Activated T-helper 2 cell treated with anti-CD3 and anti-CD28 coated beads, Interferon-gamma antibody, Interleukin-2, Interleukin-4, amounts not matched to agents 10 μg/mL and 5 μg/mL and 100 μg/mL, durations not matched to agents 14 hours and 24 hours and 36 hours (primary cell): ENCODE results near the gene AHRR. TPM values are rescaled to one million over a fixed set of nuclear protein-coding genes. Genes with fewer than 3 reads are reported as not detected.

Experiments used
- DNase-seq: peaks from one replicate; pipeline ENCODE4 v3.0.0; 2021; ENCODE audit warnings: low spot score
- H3K27ac Mint-ChIP-seq: one replicate; pipeline ENCODE4 v1.8.0; 2021; ENCODE audit warnings: mixed read lengths
- H3K27me3 Mint-ChIP-seq: one replicate; pipeline ENCODE4 v1.8.0; 2021; ENCODE audit warnings: low read depth, mixed read lengths
- H3K36me3 Mint-ChIP-seq: one replicate; pipeline ENCODE4 v1.8.0; 2021; ENCODE audit warnings: low read depth, mixed read lengths
- H3K4me1 Mint-ChIP-seq: one replicate; pipeline ENCODE4 v1.8.0; 2021; ENCODE audit warnings: low read depth, mixed read lengths
- H3K4me3 Mint-ChIP-seq: one replicate; pipeline ENCODE4 v1.8.0; 2021; ENCODE audit warnings: low read depth, mild to moderate bottlenecking, moderate library complexity, mixed read lengths
- H3K9me3 Mint-ChIP-seq: one replicate; pipeline ENCODE4 v1.8.0; 2021; ENCODE audit warnings: mixed read lengths
- intact Hi-C: fragments of 100-400 bp; cut with micrococcal nuclease; formaldehyde crosslinking; loops from one replicate; pipeline ENCODE4 v1.15.1; 2023
- total RNA-seq: library from RNA; stranded (reverse); gene quantifications from 2 replicates; pipeline ENCODE4 v1.2.3, GENCODE V29; 2022

The AHRR gene
- total RNA-seq, 1 donor from 2014 or later: 34.9 TPM

DNA sequence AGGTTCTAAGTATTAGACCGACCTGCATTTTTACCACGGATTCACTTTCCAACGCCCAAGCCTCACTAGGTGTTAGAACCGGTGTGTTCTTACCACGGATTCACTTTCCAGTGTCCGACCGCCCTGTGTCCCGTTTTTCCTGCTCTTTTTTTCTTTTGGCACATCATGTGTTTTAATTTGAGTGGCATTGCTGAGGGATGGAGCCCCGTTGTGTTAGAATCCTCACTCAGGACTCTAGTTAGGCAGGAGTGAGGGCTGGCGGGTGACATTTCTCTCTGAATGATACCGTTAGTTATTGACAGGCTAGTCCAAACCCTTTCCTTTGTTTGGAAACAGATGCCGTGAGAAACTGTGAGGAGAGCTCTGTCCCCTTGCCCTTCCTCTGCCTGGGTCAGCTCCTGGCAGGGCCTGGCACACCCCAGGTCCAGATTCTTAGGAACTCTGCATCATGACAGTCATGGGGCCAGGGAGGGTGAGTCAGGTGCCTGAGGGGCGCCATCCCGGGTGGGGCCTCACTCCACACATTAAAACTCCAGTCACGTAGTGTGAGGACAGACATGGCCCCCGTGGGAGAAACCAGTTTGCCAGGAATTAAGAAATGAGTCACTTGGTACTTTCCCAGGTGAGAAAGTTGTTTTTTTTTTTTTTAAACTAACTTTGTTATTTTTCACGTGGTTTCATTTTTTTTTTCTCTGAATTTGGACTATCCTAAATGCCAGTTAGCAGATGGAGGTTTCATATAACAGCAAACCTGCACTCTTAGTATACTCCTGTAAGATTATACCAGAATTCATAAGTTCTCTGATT, 137.2 kb downstream of the AHRR start:
- DNase-seq: no peak
- Mint-ChIP-seq H3K4me3 (peak overlapping the region; percentile 59), H3K27ac (peak overlapping the region; percentile 98), H3K36me3 (peaks cover 90% of the 10 kb centered on the region), H3K27me3 (no peaks in the 10 kb centered on the region), H3K9me3 (no peaks in the 10 kb centered on the region), H3K4me1 (peaks cover 46% of the 10 kb centered on the region)
- intact Hi-C loops: loop anchor here (1.0 to 5.0 kb wide), 2 partner anchors 81 to 153 kb away; no protein-coding TSS in a partner anchor

DNA sequence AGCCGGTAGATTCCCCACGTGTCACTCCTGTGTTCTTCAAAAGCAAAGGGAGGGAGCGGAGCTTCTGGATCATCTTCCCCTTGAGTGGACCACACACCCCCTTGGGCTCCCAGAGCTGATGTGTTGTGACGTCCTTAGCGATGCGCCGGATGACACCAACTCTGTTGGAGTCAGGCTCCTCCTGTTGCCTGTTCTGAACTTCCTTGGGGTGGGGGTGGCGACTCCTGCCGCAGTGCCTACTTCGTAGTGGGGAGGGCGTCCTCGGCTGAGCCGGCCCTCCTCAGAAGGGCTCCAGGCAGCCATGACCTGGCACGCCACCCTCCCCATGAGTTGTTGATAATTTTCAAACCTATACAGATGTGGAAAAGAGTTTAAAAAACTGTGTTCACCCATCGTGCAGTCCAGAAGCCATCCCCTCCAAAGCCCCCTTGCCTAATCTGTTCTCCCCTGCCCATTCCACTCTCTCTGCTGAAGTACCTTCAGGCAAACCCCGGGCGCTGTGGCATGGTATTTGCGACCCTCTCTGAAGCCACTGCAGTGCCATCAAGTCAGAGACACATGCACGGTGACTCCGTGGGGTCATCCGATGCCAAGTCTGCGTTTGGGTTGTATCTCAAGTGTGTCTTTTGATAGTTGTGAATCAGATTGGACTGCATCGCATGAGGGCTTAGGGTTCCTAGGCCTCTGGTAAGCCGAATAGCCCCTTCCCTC, 138.2 kb downstream of the AHRR start:
- intact Hi-C loops: loop anchor here (5.0 kb wide), 1 partner anchor 82 kb away; no protein-coding TSS in a partner anchor
- H3K27ac Mint-ChIP-seq: peak overlapping the region; percentile 98
- H3K4me1 Mint-ChIP-seq: peaks cover 48% of the 10 kb centered on the region
- DNase-seq: no peak
- peak overlapping the region; percentile 59 for H3K4me3 Mint-ChIP-seq
- no peaks in the 10 kb centered on the region for H3K9me3 Mint-ChIP-seq
- no peaks in the 10 kb centered on the region for H3K27me3 Mint-ChIP-seq
- peaks cover 90% of the 10 kb centered on the region for H3K36me3 Mint-ChIP-seq

DNA sequence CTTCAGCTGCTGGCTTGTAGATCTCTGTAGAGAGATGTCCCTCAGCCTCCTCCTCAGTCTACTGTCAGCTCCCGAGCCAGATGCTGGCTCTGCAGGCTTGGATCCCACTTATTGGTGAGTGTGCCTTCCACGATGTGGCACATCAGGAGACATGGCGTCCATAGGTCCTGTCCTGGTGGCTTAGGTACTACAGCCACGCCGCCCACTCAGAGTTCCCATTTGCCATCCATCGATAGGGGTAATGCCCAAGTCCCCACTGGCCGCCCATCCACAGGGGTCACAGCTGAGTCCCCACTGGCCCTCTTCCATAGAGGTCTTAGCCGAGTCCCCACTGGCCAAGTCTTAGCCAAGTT, 138.7 kb downstream of the AHRR start:
- H3K4me3 Mint-ChIP-seq: no peak overlapping the region
- no peaks in the 10 kb centered on the region for H3K27me3 Mint-ChIP-seq
- H3K4me1 Mint-ChIP-seq: peaks cover 48% of the 10 kb centered on the region
- DNase-seq: no peak
- no peaks in the 10 kb centered on the region for H3K9me3 Mint-ChIP-seq
- H3K36me3 Mint-ChIP-seq: peaks cover 85% of the 10 kb centered on the region
- intact Hi-C loops: no loop called here
- peak overlapping the region; percentile 98 for H3K27ac Mint-ChIP-seq

DNA sequence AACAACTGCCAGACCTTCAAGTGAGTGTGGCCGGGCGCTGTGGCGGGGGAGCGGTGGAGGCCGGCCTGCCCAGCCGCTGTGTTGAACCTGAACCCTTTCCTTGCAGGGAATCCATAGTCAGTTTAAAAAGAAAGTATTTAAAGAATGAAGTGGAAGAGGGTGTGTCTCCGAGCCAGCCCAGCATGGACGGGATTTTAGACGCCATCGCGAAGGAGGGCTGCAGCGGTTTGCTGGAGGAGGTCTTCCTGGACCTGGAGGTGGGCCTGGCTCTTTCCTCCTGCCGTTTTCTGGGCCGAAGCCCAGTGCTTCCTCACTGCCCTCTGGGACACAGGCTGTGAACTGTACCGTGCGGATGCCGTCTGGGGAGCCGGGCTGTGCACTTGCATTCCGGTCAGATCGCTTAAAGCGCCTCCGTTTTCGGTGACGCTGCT, 140.6 kb downstream of the AHRR start:
- Mint-ChIP-seq H3K9me3 (no peaks in the 10 kb centered on the region), H3K27me3 (no peaks in the 10 kb centered on the region), H3K4me3 (no peak overlapping the region), H3K4me1 (peaks cover 47% of the 10 kb centered on the region), H3K36me3 (peaks cover 86% of the 10 kb centered on the region), H3K27ac (no peak overlapping the region)
- intact Hi-C loops: no loop called here
- no peak for DNase-seq

DNA sequence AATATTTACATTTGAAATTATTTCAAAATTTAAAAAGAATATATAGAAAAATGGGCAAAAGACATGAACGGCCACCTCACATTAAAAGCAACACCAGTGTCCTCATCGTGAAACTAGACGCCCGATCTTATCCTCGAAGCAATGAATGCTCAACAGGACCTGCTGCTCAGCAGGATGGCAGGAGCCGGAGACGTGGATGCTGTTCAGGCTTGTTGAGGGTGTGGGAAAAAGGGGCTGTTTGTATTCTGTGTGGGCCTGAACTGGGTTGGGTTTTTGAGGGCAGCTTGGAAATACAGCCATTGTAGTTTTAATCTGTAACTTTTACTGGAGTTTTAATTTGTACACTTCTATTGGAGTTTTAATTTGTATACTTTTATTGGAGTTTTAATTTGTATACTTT, 141.8 kb downstream of the AHRR start:
- Mint-ChIP-seq H3K9me3 (no peaks in the 10 kb centered on the region), H3K27ac (peak overlapping the region; percentile 55), H3K27me3 (no peaks in the 10 kb centered on the region), H3K4me1 (peaks cover 43% of the 10 kb centered on the region), H3K36me3 (peaks cover 75% of the 10 kb centered on the region), H3K4me3 (no peak overlapping the region)
- intact Hi-C loops: no loop called here
- DNase-seq: no peak

DNA sequence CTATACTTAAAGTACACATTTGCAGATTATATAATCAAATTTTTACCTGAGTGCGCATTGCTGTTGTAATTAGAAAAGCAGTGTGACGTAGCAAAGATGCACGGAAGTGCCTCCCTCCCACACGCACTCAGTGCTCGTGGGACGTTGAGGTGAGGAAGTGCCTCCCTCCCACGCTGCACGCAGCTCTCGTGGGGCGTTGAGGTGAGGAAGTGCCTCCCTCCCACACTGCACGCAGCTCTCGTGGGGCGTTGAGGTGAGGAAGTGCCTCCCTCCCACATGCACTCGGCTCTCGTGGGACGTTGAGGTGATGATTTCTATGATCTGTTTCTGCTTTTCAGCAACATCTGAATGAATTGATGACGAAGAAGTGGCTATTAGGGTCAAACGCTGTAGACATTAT, 142.4 kb downstream of the AHRR start:
- Mint-ChIP-seq H3K9me3 (no peaks in the 10 kb centered on the region), H3K27ac (peak overlapping the region; percentile 69), H3K36me3 (peaks cover 68% of the 10 kb centered on the region), H3K4me3 (peak overlapping the region; percentile 2), H3K27me3 (no peaks in the 10 kb centered on the region), H3K4me1 (peaks cover 36% of the 10 kb centered on the region)
- intact Hi-C loops: no loop called here
- peak; percentile 40 for DNase-seq

DNA sequence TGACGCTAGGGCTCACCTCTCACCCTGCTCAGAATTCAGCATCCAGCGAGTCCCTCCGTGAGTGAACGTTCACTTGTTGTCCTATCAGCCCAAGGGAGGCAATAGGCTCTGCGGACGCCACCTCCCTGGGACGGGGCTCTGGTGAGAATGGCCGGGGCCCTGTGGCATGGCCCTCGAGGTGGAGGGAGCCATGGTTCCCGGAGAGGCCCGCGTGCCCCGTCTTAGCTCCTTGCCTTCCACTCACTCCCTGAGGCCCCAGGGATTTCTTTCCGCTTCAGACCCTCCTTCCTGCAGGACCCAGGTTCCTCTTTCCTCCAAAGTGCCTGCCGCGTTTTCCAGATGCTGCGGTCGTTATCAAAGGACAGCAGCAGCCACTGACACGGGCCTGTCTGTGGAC, 142.9 kb downstream of the AHRR start:
- H3K4me1 Mint-ChIP-seq: peaks cover 34% of the 10 kb centered on the region
- no peak for DNase-seq
- peaks cover 68% of the 10 kb centered on the region for H3K36me3 Mint-ChIP-seq
- no peaks in the 10 kb centered on the region for H3K27me3 Mint-ChIP-seq
- H3K4me3 Mint-ChIP-seq: peak overlapping the region; percentile 2
- intact Hi-C loops: no loop called here
- H3K9me3 Mint-ChIP-seq: no peaks in the 10 kb centered on the region
- peak overlapping the region; percentile 69 for H3K27ac Mint-ChIP-seq

DNA sequence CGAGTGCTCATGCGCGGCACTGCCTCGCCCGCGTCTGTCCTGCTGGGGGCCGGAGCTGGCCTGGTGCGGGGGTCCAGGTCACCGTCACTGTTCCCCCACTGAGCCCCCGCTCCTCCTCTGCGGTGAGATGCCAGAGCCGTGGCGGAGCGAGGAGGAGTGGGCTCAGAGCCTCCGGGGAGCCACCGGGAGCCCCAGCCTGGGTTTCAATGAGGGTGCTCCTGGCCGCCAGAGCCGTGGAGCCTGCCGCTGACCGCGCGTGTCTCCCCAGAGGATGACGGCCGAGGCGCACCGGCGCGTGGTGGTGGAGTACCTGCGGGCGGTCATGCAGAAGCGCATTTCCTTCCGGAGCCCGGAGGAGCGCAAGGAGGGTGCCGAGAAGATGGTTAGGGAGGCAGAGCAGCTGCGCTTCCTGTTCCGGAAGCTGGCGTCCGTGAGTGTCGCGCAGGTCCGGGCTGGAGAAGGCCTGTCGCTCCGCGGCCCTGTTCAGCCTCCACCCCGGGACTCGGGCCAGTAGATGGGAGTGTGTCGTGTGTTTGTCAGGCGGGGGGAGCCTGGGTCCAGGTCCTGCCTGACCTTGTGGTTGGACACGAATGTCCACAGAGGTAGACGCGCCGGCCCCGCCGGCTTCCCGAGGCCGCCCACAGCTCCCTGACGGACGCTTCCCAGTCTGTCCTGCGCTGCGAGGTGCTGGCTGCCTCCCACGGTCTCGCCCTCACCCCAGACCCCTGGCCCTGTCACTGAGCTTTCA, 143.5 kb downstream of the AHRR start:
- no peaks in the 10 kb centered on the region for H3K27me3 Mint-ChIP-seq
- peaks cover 68% of the 10 kb centered on the region for H3K36me3 Mint-ChIP-seq
- no peak overlapping the region for H3K4me3 Mint-ChIP-seq
- H3K4me1 Mint-ChIP-seq: peaks cover 29% of the 10 kb centered on the region
- no peaks in the 10 kb centered on the region for H3K9me3 Mint-ChIP-seq
- DNase-seq: no peak
- no peak overlapping the region for H3K27ac Mint-ChIP-seq
- intact Hi-C loops: no loop called here

DNA sequence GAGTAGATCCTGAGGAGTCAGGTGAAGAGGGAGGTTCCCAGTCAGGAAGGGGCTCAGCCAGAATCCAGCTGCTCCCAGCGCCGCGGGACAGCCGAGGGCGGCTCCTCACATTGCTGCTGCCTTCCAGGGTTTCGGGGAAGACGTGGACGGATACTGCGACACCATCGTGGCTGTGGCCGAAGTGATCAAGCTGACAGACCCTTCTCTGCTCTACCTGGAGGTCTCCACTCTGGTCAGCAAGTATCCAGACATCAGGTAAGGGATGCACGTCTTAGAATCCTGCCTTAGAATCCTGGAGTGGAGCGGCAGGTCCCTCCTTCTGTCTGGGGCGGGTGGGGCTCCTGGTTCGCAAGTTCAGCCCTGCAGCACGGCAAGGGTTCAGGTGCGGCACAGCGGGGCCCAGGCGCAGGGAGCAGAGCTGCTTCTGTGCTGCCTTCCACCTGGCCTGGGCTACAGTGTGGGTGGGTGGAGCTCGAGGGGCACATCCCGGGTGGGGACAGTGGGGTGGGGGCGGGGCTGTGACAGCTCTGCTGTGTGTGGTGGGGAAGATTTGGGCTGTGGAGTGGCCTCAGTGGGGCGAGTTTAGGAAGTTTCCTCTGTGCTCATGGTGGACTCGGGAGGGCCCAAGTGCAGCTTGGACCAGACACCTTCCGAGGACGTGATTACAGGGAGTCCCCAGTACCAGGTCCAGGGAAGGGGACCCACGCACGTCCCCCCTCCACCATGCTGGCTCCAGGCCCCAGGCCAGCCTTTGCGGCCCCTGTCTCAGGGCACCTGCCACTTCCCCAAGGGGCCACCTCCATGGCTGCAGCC, 144.3 kb downstream of the AHRR start:
- Mint-ChIP-seq H3K9me3 (no peaks in the 10 kb centered on the region), H3K4me1 (peaks cover 26% of the 10 kb centered on the region), H3K27ac (no peak overlapping the region), H3K36me3 (peaks cover 65% of the 10 kb centered on the region), H3K27me3 (no peaks in the 10 kb centered on the region), H3K4me3 (no peak overlapping the region)
- no peak for DNase-seq
- intact Hi-C loops: no loop called here

DNA sequence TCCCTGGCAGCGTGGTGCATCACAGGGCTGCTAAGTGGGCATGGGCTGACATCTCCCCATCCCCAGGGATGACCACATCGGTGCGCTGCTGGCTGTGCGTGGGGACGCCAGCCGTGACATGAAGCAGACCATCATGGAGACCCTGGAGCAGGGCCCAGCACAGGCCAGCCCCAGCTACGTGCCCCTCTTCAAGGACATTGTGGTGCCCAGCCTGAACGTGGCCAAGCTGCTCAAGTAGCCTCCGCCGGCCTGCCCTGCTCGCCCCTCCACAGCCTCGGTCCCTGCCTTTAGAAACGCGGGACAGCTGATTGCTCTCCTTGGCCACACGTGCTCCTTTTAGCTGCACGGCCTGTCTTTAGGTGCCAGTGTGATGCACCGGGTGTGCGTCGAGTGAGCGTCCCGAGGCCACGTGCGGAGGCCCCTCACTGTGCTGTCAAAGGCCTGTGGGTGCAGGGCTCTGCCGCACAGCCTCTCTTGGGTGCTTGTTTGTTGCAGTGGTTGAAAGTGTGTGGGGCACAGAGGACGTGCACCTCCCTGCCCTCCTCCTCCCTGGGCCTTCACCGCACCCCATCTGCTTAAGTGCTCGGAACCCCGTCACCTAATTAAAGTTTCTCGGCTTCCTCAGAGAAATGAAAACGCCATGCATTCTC, 145.3 kb downstream of the AHRR start:
- H3K36me3 Mint-ChIP-seq: peaks cover 70% of the 10 kb centered on the region
- no peak overlapping the region for H3K4me3 Mint-ChIP-seq

DNA sequence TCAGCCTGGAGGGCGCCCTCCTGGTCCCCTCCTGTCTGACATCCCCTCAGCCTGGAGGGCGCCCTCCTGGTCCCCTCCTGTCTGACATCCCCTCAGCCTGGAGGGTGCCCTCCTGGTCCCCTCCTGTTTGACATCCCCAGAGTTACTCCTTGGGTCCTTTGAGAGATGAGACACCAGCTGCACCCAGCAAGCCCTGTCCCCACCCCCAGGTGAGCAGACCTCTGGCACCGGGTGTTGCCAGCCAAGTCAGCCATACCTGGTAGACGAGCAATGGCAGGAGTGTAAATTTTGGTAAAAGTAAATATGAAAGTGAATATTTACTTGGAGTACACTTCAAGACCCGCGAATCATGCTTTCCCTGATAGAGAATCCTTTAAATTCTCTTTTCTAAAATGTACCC, 146.9 kb downstream of the AHRR start:
- peaks cover 24% of the 10 kb centered on the region for H3K4me1 Mint-ChIP-seq
- intact Hi-C loops: no loop called here
- no peak overlapping the region for H3K27ac Mint-ChIP-seq
- no peak for DNase-seq
- peaks cover 56% of the 10 kb centered on the region for H3K36me3 Mint-ChIP-seq
- no peaks in the 10 kb centered on the region for H3K9me3 Mint-ChIP-seq
- H3K27me3 Mint-ChIP-seq: no peaks in the 10 kb centered on the region
- no peak overlapping the region for H3K4me3 Mint-ChIP-seq

More for the DNA sequence above, 145.3 kb downstream of the AHRR start:
- Mint-ChIP-seq H3K27ac (no peak overlapping the region), H3K27me3 (no peaks in the 10 kb centered on the region), H3K4me1 (peaks cover 28% of the 10 kb centered on the region), H3K9me3 (no peaks in the 10 kb centered on the region)
- intact Hi-C loops: no loop called here
- no peak for DNase-seq
